ENCODE results near the gene TAF10.

TAF10 gene

DNA sequence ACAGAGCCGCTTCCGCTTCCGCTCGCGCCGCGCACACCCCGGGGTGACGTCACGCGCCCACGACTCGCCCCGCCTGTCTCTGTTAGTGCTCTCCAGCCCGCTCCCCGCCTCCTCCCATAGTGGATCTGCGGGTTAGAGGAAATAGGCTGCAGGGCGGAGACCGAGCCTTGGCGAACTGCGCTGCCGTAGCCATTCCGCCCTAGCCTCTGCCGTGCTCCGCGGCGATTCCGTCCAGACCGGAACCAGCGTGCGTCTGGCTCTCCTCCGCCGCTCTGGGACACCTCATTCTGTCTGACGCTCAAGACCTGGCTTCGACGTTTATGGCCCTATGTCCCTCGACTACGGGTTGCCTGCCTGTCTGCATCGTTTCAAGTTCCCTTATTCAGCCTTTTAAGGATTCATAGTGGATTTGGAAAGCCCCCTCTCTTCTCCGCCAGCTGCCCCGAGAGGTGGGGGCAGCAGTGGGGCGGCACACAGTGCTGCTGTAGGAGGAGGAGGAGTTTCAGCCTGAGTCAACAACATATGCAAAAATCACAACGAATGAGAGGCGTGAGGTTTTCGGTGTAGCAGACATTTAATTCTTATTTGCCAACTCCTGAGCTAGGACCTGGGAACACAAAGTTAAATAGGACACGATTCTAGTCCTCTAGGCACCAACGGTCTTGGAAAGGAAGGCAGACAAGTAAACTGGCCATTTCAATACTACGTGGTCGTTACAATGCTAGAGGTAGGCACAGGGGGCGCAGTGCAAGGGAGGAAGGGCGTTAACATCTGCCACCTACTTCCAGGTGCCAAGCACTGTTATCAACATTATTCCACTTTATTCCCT is at the start of gene TAF10:
TAF10 (minus strand) TSS at position 4 of the 829 bp plus-strand sequence. CDS start 27 bp downstream, outside the sequence.
- peak; percentile 98 for DNase-seq

DNA sequence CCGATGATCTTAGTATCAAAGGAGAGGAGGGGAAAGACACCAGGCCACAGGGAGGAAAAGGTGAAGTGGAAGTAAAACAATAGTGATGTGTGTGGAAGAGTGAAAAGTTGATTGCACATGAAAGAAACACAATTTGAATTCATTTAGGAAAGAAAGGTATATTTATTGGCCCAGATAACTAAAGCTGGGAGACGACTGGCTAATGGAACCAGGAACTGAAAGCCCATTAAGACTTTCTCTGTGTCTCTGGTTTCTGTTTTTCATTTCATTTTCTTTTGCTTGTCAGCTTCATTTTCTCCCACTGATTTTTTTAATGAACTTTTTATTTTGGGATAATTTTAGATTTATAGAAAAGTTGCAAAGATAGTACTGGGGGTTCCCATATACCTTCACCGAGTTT is 48.7 kb upstream of the TAF10 start:
- DNase-seq, result no peak

- no peak for DNase-seq
Measured at GRCh38 chr11:6658647-6659046, 46.6 kb upstream of the TAF10 start.

DNA sequence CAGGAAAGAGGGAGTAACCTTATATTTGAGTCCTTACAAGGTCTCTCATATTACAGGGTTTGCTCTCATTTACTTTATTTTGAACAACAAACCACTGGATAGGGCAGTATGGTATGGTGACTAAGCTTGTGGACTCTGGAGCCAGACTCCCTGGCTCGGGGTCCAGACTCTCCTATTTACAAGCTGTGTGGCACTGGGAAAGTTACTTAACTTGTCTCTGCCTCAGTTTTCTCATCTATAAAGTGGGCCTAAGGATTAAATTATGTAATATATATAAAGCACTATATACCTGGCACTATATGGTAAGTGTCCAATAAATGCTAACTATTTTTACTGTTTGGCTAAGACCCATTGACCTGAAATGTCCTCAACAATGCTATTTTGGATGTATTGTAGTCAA is 45.3 kb upstream of the TAF10 start:
- no peak for DNase-seq

DNA sequence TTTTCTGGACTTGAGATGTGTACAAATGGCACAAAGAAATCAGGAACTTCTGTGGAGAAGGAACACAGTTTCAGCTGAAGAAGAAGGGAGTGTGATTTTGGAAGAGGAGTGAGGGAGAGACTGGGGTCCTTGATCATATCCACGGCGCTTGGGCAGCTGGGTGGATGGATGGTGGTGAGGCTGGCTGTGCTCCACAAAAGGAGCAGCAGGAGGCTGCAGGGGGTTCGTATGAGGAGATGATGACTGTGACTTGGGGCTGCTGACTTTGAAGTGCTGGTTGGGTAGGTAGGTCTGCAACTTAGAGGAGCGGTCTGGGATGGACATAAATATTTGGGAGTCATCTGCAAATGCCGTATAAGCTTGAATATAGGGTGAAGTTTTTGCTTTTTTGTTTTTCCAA is 44.9 kb upstream of the TAF10 start:
- no peak for DNase-seq

DNA sequence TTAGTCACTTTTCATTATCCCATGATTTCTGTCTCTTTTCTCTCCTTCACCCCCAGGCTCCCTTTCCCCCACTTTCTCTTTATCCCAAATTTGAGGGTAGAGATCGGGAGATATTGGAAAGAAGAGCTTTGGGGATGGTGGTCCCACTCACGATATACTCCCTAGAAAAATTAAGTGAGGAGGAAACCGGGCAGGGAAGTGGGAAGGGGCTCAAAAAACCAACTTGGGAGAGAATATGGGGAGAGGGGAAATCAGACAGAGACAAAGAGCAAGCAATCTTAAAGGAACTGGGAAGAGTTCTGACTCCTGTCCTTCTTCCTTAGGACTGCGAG is 44.5 kb upstream of the TAF10 start:
- no peak for DNase-seq

DNA sequence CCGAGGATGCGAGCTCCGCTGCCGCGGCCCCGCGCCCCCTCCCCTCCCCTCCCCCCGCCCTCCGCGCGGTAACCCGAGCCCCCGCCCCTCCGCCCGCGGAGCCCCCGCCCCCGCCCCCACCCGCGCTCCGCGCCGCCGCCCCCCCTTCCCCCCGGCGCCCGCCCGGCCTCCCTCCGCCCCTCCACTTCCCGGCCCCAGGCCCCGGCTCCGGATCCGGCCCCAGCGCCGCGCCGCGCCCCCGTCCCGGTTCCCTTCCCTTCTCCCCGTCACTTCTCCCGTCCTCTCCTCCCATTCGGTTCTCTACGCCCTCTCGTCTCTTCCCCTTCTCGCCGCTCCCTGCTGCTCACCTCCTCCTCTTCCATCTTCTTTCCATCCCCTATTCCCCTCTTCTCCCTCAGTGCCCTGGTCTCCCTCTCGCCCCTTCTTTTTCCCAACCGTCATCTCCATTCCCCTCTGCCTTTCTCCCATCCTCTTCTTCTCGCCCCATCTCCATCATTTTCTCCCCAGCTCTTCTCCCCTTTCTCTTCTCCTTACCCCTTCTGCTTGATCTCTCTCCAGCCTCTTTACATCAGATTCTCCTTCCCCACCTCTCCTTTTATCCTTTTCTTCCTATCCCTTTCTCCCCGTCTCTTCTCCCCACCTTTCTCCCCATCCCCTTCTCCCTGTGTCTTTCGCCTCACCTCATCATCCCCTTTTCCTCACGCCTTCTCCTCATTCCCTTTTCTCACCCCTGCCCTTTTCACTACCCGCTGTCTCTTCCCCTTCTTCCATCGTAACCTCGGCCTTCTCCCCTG is 44.0 kb upstream of the TAF10 start, which contains the start of gene DCHS1:
DCHS1 (minus strand) TSS at position 20 of the 794 bp plus-strand sequence. CDS start 14,196 bp downstream, outside the sequence.
- DNase-seq, result no peak

DNA sequence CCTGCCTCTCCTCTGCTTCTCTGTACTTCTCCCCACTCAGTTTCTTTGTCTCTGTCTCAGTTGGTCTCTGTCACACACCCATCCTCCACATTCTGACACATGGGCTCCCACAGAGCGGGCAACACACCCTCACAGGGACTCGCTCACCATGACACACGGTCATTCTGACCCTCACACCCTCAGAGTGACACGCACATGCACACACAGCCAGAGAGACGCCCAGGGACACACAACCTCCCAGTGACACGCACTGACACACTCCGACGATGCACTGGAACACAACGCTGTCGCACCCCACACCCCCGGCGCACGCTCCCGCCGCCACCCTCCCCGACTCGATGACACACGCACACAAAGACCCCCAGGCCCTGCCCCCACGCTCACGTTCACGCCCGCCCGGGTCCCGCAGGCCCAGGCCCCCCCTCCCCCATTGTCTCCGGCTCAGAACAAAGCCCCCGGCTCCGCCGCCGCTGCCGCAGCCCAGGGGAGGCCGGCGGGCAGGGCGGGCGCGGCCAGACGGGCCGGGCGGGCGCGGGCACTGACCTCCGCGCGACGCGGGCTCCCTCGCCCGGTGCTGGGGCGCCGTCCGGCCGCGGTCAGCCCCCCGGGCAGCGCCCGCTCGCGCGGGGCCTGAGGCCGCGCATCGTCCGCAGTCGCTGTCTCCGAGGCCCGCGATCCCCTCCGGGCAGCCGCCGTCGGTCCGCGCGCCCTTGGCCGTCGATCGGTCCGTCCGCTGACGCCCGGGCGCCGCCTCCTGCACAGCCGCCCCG is 43.2 kb upstream of the TAF10 start:
- DNase-seq, result no peak

GRCh38 chr11:6654281-6655019 is 42.4 kb upstream of the TAF10 start:
- DNase-seq, result no peak

DNA sequence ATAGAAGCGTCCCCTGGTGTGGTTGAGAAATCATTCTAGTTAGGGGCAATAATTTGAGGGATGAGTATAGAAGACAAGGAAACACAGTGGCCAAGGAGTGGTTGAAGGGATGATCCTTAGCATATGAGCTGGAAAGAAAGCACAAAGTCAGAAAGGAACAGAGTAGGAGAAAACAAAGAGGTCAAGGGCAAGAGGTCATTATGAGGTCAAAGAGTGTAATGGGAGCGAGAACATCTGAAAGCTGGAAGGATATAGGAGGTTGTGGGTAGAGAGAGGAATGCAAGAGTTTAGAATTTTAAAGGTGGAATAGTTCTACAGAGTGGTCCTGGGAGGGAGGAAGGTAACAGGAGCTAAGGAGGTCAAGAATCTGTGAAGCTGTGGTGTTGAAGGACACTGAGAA is 41.6 kb upstream of the TAF10 start:
- DNase-seq, result no peak

GRCh38 chr11:6653097-6653496 is 41.1 kb upstream of the TAF10 start:
- DNase-seq, result no peak

DNA sequence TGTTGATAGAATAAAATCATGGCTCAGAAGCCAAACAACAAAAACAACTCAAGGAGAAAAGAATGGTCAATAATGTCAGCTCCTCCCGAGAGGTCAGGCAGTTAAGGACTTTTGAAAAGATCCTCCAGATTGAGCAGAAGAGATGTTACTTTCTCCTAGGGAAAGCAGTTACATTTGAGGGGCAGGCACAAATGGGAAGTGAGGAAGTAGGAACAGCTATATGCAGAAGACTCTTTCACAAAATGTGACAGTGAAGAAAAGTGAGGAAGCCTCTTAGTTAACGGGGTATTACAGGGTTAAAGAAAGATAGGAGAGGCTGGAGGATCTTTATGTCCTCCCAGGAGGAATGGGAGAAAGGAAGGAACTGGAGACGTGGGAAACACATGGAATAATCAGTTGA is 40.2 kb upstream of the TAF10 start:
- DNase-seq, result no peak

- no peak for DNase-seq
Measured at GRCh38 chr11:6650980-6651379, 39.0 kb upstream of the TAF10 start.

GRCh38 chr11:6650104-6650503 is 38.1 kb upstream of the TAF10 start:
- DNase-seq, result no peak

DNA sequence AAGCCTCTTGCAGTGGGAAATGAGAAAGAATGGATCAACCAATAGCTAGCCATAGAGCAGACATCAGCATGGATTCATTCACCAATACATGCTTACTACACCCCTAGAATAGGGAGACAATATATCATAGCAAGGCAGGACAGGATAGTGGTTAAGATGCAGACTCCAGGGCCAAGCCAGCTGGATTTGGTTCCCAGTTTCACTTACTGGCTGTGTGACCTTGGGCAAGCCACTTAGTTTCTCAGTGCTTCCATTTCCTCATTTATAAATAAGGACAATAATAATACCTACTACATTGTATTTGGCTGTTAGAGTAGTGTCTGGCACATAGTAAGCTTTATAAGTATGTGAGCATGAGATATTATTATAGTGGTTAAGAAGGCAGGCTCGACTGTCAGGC is 36.5 kb upstream of the TAF10 start:
- no peak for DNase-seq

DNA sequence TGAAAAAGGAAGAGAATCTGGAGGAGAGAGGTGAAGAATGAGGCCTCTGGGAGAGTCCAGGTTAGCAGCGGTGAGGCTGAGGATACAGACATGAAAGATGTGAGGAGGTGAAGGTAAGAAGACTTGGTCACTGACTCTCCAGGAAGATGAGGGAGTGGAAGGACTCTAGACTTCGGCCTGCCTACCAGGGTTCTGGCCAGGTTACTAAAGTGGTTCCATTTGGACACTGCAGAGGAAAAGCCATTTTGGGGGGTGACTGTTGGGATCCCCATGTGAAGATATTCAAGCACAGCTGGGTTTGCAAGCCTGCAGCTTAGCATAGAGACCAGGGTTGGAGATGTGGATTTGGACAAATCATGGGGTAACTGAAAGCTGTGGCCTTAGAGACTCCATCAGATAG is 35.8 kb upstream of the TAF10 start:
- DNase-seq, result no peak

- DNase-seq, result no peak
Measured at GRCh38 chr11:6646918-6647679, 35.1 kb upstream of the TAF10 start.

DNA sequence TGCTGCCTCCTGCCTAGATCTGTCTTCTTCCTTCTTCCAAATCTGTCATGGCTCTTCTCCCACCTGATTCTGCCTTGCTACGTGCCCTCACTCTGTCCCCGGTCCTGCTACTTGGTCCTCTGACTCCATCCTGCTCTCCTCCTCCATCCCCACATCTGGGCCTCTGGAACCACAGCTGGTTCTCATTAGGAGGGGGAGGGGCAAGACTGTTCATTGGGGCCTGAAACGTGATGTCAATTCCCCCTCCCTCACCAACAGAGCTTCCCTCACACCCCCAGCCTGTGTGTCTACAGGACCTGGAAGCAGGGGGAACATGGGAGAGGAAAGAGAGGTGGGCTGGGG is 34.5 kb upstream of the TAF10 start:
- DNase-seq, result no peak

DNA sequence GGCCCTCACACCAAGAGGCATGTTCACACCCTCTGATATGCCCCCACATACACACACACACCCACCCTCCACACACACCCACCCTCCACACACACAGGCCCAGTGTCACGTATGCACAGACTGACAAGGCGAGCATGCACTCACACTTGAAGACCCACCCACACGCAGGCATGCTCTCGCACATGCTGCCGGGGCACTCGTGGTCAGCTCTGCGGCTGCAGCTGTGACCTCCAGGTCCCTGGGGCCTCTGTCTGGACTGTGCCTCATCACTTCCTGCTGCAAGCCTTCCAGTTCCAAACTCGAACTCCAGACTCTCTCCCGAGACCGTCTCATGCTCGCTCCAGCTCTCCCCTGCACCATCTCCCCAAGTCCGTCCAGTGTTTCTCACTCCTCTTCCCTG is 34.1 kb upstream of the TAF10 start:
- no peak for DNase-seq

- no peak for DNase-seq
Measured at GRCh38 chr11:6642957-6643356, 30.9 kb upstream of the TAF10 start.

DNA sequence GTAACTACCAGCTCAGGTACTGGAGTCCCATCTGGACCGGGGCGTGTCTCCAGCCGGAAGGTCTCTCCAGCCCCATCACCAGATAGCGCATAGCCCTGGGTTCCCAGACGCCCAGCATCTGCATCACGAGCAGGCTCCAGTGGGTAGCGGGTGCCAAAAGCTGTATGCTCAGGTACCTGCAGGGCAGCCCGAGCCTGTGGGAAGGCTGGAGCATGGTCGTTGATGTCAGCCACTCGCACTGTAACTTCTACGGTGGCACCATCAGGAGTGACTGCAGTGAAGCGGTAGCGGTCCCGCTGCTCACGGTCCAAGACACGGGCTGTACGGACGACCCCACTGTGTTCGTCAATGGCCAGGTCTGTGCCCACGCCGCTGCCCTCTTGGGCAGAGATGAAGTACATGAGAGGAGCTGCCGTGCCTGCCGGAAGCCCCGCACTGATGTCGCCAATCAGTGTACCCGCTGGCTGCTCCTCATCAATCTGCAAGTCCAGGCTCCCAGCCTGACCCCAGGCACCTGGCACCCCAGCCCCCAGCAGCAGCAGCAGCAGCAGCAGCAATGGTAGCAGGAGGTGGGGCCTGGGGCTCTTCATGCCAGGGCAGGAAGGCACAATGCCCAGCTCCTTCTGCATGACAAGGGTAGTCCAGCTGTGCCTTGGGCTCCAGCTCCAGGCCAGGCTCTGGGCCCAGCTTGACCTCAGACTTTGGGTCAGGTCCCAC is 29.1 kb upstream of the TAF10 start:
- DNase-seq, result no peak

Data from activated CD4-positive, alpha-beta T cell treated with anti-CD3 and anti-CD28 coated beads, Interleukin-2, Interleukin-6, amounts not matched to agents 100 ng/mL and 50 ng/mL, durations not matched to agents 16 hours and 8 hours (primary cell).